WERI-Rb-1 (cell line): Measurements from ENCODE around the gene PPFIBP2.
"Not testable (repeated sequence)": the region's sequence is repeated elsewhere in the genome, so short reads cannot be mapped to it uniquely, and the experiment has no call there.

Experiments used
- DNase-seq: peaks from one replicate; pipeline ENCODE4 v3.0.0-alpha.2; 2020
- H3K27ac ChIP-seq: fragments of 250-450 bp; sonication (Bioruptor Pico); 2 replicates; pipeline ENCODE4 v1.5.1; 2020; ENCODE audit warnings: mild to moderate bottlenecking, moderate library complexity
- H3K27me3 ChIP-seq: fragments of 250-450 bp; sonication (Bioruptor Pico); 2 replicates; pipeline ENCODE4 v1.5.1; 2021; ENCODE audit warnings: mild to moderate bottlenecking, low read depth, moderate library complexity; ENCODE audit not compliant: insufficient read depth, severe bottlenecking
- H3K36me3 ChIP-seq: fragments of 250-450 bp; sonication (Bioruptor Pico); 2 replicates; pipeline ENCODE4 v1.5.1; 2020; ENCODE audit warnings: mild to moderate bottlenecking, moderate library complexity
- H3K4me3 ChIP-seq: 2 replicates; pipeline ENCODE4 v1.5.1; 2011; ENCODE audit warnings: low read depth, mild to moderate bottlenecking, control low read depth, low read length
- H3K9me3 ChIP-seq: fragments of 250-450 bp; sonication (Bioruptor Pico); 2 replicates; pipeline ENCODE4 v1.5.1; 2021; ENCODE audit warnings: mild to moderate bottlenecking, moderate library complexity; ENCODE audit not compliant: severe bottlenecking
- CTCF ChIP-seq: IDR thresholded peaks from 2 replicates; pipeline ENCODE4 v1.5.1; 2011; ENCODE audit warnings: low read depth, mild to moderate bottlenecking, control low read depth, inconsistent platforms, low read length

Gene PPFIBP2

DNA sequence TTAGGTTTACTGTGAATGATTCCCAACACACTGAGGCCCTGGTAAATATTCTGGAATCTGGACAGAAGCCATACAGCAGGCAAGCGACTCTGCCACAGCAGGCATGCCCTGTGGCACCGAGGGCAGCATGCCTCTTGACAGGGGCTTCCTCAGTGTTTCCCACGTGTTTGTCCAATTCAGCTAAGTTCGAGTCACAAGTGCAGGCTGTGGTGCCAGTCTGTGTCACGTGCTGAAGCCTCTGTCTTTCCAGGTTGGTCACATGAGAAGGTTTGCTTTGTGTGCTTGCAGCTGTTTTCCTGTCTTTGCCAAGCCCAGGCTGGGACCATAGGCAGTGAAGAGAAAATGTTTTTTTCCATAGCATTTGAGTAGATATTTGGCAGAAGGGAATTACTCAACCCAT is 2.4 kb upstream of the PPFIBP2 start:
- no peak for TF ChIP-seq CTCF
- Histone ChIP-seq H3K27me3 (peaks cover 44% of the 10 kb centered on the region), H3K36me3 (no peaks in the 10 kb centered on the region), H3K27ac (no peak overlapping the region), H3K4me3 (no peak overlapping the region), H3K9me3 (no peaks in the 10 kb centered on the region)
- DNase-seq, result no peak

- peak; percentile 30 for DNase-seq
- H3K9me3 ChIP-seq, result no peaks in the 10 kb centered on the region
- H3K27me3 ChIP-seq, result peaks cover 34% of the 10 kb centered on the region
- no peaks in the 10 kb centered on the region for H3K36me3 ChIP-seq
- no peak for TF ChIP-seq CTCF
- peak overlapping the region; percentile 57 for H3K4me3 ChIP-seq
- no peak overlapping the region for H3K27ac ChIP-seq
Measured at GRCh38 chr11:7512525-7513233, 1.1 kb upstream of the PPFIBP2 start.

DNA sequence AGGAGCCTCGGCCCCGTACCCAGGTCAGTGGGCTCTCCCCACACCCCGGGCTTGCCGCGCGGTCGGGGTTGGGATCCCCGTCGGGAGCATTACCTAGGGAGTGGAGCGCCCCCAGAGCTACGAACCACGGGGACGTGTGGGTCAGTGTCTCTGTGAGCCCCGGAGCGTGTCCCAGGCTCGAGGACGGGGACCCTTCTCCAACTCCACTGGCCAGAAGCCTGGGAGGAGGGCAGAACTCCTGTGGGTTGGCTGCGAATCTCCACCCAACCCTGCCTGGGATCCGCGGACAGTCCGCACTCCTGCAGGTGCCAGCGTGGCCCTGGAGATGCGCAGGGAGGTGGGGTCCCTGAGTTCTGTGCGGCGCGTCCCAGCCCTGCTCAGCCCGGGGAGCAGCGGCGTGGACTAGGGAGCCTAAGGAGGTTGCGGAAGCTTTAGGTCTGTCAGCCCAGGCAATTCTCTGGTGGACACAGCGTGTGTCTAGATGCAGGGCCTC is 346 bp downstream of the PPFIBP2 start:
- H3K4me3 ChIP-seq, result peak overlapping the region; percentile 57
- H3K36me3 ChIP-seq, result no peaks in the 10 kb centered on the region
- no peak for DNase-seq
- no peak for TF ChIP-seq CTCF
- peaks cover 21% of the 10 kb centered on the region for H3K27me3 ChIP-seq
- H3K27ac ChIP-seq, result no peak overlapping the region
- H3K9me3 ChIP-seq, result no peaks in the 10 kb centered on the region

- H3K4me3 ChIP-seq, result no peak overlapping the region
- H3K9me3 ChIP-seq, result no peaks in the 10 kb centered on the region
- H3K27ac ChIP-seq, result no peak overlapping the region
- H3K27me3 ChIP-seq, result peaks cover 14% of the 10 kb centered on the region
- TF ChIP-seq CTCF, result no peak
- no peak for DNase-seq
- no peaks in the 10 kb centered on the region for H3K36me3 ChIP-seq
Measured at GRCh38 chr11:7515447-7515886, 1.7 kb downstream of the PPFIBP2 start.

- no peak overlapping the region for H3K27ac ChIP-seq
- H3K9me3 ChIP-seq, result no peaks in the 10 kb centered on the region
- no peak for TF ChIP-seq CTCF
- H3K4me3 ChIP-seq, result no peak overlapping the region
- DNase-seq, result no peak
- H3K36me3 ChIP-seq, result no peaks in the 10 kb centered on the region; the same call in 1 of the 2 replicates
- H3K27me3 ChIP-seq, result peaks cover 6% of the 10 kb centered on the region
Measured at GRCh38 chr11:7516475-7516874, 2.7 kb downstream of the PPFIBP2 start.

DNA sequence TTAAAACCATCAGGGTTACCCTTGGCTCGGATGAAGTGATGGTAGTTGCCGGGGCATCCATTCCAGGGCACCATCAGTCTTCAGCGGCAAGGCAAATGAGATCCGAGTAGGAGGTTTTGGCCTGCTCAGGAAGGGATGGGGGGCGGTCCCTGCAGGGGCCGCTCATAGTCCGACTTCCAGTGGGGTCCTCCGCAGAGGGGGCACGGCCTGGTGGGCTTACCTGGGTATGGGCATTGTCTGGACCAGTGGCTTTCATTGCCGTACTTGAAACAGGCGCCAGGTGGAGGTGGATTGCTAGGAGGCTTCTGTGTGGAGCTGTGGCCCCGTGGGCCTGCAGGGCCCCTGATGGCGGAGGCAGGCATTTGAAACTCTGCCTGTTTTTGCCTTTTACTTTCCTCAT is 3.9 kb downstream of the PPFIBP2 start:
- not testable (repeated sequence) for H3K4me3 ChIP-seq, DNase-seq, H3K27ac ChIP-seq, H3K36me3 ChIP-seq, H3K27me3 ChIP-seq, H3K9me3 ChIP-seq
